ENCODE results near the gene TDP2. TPM values are rescaled to one million over a fixed set of nuclear protein-coding genes. Genes with fewer than 3 reads are reported as not detected.
"Not testable (repeated sequence)": the region's sequence is repeated elsewhere in the genome, so short reads cannot be mapped to it uniquely, and the experiment has no call there.

TDP2 gene
- total RNA-seq, 1 donor from 2014 or later = 26.6 TPM

DNA sequence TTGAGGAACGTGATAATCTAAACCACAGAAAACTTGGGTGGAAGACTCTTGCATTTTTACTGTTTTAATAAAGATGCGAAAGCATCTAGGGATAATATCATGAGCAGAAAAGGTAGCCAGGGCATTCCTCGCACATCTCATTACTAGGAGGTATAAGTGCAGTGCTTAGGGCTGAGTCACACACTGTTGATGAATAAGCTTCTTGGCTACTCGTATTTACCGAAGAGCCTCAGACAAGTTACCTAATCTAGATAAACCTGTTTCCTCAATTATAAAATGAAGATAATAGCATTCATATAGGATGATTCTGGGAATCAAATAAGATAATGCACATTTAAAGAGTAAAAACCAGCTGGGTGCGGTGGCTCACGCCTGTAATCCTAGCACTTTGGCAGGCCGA, 19.9 kb downstream of the TDP2 start:
- H3K27me3 ChIP-seq (ENCODE audit: control insufficient read depth, insufficient read depth, low read length) = no peaks in the 10 kb centered on the region
- TF ChIP-seq, protein P1, sequence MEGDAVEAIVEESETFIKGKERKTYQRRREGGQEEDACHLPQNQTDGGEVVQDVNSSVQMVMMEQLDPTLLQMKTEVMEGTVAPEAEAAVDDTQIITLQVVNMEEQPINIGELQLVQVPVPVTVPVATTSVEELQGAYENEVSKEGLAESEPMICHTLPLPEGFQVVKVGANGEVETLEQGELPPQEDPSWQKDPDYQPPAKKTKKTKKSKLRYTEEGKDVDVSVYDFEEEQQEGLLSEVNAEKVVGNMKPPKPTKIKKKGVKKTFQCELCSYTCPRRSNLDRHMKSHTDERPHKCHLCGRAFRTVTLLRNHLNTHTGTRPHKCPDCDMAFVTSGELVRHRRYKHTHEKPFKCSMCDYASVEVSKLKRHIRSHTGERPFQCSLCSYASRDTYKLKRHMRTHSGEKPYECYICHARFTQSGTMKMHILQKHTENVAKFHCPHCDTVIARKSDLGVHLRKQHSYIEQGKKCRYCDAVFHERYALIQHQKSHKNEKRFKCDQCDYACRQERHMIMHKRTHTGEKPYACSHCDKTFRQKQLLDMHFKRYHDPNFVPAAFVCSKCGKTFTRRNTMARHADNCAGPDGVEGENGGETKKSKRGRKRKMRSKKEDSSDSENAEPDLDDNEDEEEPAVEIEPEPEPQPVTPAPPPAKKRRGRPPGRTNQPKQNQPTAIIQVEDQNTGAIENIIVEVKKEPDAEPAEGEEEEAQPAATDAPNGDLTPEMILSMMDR (IDR thresholded peaks at IDR 0.05; ENCODE audit: insufficient read depth, low read length, poor library complexity, severe bottlenecking) = no peak
- H3K36me3 ChIP-seq (ENCODE audit: control insufficient read depth, insufficient read depth, low read length) = no peaks in the 10 kb centered on the region
- no peak overlapping the region for H3K4me3 ChIP-seq (ENCODE audit: low read depth, low read length)
- DNase-seq (ENCODE audit: low read depth) = peak; percentile 9

DNA sequence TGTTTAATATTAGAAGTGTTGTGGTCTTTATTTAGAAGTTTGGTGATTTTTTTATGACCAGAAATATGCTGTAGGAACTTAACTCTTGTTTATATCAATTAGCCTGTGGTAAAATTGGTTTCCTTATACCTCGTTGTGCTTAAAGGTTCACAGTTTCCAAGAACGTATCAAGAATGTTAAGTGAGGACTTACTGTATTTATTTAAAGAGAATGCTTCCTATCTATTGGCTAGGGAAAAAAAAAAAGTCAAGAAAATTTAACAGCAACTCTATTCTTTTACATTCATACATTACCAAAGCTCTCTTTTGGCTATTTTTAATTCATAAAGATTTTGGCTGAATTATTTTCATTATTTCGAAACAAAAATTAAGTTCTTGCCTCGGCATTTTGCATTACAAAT, 22.3 kb downstream of the TDP2 start:
- TF ChIP-seq, protein P1 (IDR thresholded peaks at IDR 0.05; ENCODE audit: insufficient read depth, low read length, poor library complexity, severe bottlenecking) = no peak
- no peak overlapping the region for H3K4me3 ChIP-seq (ENCODE audit: low read depth, low read length)
- DNase-seq (ENCODE audit: low read depth) = no peak
- no peaks in the 10 kb centered on the region for H3K27me3 ChIP-seq (ENCODE audit: control insufficient read depth, insufficient read depth, low read length)
- no peaks in the 10 kb centered on the region for H3K36me3 ChIP-seq (ENCODE audit: control insufficient read depth, insufficient read depth, low read length)

DNA sequence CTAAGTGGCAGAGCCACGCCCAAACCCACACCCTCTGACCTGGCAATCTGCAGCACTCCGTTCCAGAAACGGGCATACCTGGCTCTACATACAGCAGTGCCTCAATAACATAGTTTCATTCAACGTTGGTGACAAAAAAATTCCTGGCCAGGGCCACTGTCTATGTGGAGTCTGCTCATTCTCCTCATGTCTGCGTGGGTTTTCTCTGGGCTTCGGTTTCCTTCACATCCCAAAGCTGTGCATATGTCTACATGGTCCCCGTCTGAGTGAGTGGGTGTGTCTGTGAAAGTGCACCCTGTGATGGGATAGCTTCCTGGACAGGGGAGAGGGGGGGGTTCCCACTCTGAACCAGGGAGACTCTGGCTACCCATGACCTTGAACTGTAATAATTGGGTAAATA, 22.8 kb downstream of the TDP2 start:
- Histone ChIP-seq H3K27me3 (ENCODE audit: control insufficient read depth, insufficient read depth, low read length) (no peaks in the 10 kb centered on the region), H3K4me3 (ENCODE audit: low read depth, low read length) (no peak overlapping the region), H3K36me3 (ENCODE audit: control insufficient read depth, insufficient read depth, low read length) (no peaks in the 10 kb centered on the region)
- TF ChIP-seq, protein P1 (IDR thresholded peaks at IDR 0.05; ENCODE audit: insufficient read depth, low read length, poor library complexity, severe bottlenecking) = no peak
- no peak for DNase-seq (ENCODE audit: low read depth)

DNA sequence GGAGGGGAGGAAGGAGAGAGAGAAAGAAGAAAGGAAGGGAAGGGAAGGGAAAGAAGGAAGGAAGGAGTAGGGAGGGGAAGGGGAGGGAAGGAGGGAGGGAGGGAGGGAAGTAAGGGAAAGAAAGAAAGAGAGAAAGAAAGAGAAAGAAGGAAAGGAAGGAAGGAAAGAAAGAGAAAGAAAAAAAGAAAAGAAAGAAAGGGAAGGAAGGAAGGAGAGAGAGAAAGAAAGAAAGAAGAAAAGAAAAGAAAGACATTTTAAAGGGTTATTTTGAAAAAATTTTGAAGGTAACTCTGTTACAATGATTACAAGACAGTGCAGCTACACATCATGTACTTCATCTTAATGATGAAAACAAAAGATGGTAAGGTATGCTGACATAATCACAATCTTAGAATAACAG, 24.6 kb downstream of the TDP2 start:
- H3K36me3 ChIP-seq (ENCODE audit: control insufficient read depth, insufficient read depth, low read length) = no peaks in the 10 kb centered on the region
- DNase-seq (ENCODE audit: low read depth) = no peak
- no peak overlapping the region for H3K4me3 ChIP-seq (ENCODE audit: low read depth, low read length)
- no peaks in the 10 kb centered on the region for H3K27me3 ChIP-seq (ENCODE audit: control insufficient read depth, insufficient read depth, low read length)
- TF ChIP-seq, protein P1 (IDR thresholded peaks at IDR 0.05; ENCODE audit: insufficient read depth, low read length, poor library complexity, severe bottlenecking) = no peak

DNA sequence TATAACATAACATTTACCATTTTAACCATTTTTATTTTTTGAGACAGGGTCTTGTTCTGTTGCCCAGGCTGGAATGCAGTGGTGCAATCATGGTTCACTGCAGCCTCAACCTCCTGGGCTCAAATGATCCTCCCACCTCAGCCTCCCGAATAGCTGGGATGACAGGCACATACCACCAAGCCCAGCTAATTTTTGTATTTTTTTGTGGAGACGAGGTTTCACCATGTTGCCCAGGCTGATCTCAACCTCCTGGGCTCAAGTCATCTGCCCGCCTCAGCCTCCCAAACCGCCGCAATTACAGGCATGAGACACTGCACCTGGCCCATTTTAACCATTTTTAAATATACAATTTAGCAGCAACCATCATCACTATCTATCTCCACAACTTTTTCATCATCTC, 26.1 kb downstream of the TDP2 start:
- H3K36me3 ChIP-seq (ENCODE audit: control insufficient read depth, insufficient read depth, low read length); H3K4me3 ChIP-seq (ENCODE audit: low read depth, low read length); H3K27me3 ChIP-seq (ENCODE audit: control insufficient read depth, insufficient read depth, low read length); DNase-seq (ENCODE audit: low read depth): not testable (repeated sequence)

DNA sequence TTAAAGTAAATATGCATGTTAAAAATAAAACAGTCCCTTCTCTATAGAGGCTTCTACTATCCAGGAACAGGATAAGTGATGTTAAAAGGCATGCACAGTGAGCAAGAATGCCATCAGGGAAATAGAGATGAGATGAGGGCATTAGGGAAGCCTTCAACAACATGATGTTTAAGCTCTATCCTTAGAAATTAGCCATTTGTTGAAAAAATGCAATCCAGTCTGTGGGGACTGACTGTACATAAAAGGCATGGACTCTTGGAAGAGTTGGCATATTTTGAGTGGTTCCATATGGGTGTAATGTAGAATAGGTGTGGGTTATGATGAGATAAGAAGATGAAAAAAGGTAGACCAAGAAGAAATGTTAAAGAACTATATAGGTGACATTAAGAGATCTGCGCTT, 26.5 kb downstream of the TDP2 start:
- H3K4me3 ChIP-seq (ENCODE audit: low read depth, low read length) = no peak overlapping the region
- no peaks in the 10 kb centered on the region for H3K27me3 ChIP-seq (ENCODE audit: control insufficient read depth, insufficient read depth, low read length)
- TF ChIP-seq, protein P1 (IDR thresholded peaks at IDR 0.05; ENCODE audit: insufficient read depth, low read length, poor library complexity, severe bottlenecking) = no peak

More for the DNA sequence above, 26.5 kb downstream of the TDP2 start:
- no peaks in the 10 kb centered on the region for H3K36me3 ChIP-seq (ENCODE audit: control insufficient read depth, insufficient read depth, low read length)
- no peak for DNase-seq (ENCODE audit: low read depth)

All from kidney epithelial cell (primary cell).